Urinary bladder (tissue), 4 donors: ENCODE results near the gene TMCC2. TPM values are rescaled to one million over a fixed set of nuclear protein-coding genes. Genes with fewer than 3 reads are reported as not detected.
A peak's percentile ranks its signal among the peaks of the same experiment; 100 is the strongest.

Experiments
- DNase-seq: peaks from one replicate; pipeline ENCODE4 v3.0.0-alpha.2; 2015; ENCODE audit errors: extremely low spot score
- H3K27ac ChIP-seq: one replicate; pipeline ENCODE4 v1.5.1; 2013; ENCODE audit warnings: low read depth, mild to moderate bottlenecking, moderate library complexity
- H3K36me3 ChIP-seq: one replicate; pipeline ENCODE4 v1.6.1; 2013; ENCODE audit warnings: mild to moderate bottlenecking, moderate library complexity; ENCODE audit not compliant: insufficient read depth
- H3K4me1 ChIP-seq: one replicate; pipeline ENCODE4 v1.6.1; 2013; ENCODE audit warnings: mild to moderate bottlenecking, moderate library complexity; ENCODE audit not compliant: insufficient read depth
- H3K4me3 ChIP-seq: one replicate; pipeline ENCODE4 v1.5.1; 2013; ENCODE audit warnings: low read depth, low read length
- WGBS: extraction: QIAGEN DNeasy Blood & Tissue Kit; methylation state at CpG from one replicate; pipeline ENCODE4 v1.1.7; 2013; 5-methylcytosine and 5-hydroxymethylcytosine counted together
- polyA plus RNA-seq: library from polyadenylated mRNA; stranded (reverse); fragments of 200-250 nt; gene quantifications from one replicate; pipeline ENCODE4 v1.2.3, GENCODE V29; 2013
- total RNA-seq: library from RNA; depleted of rRNA; stranded (reverse); fragments of >200 nt; gene quantifications from one replicate; pipeline ENCODE4 v1.2.3, GENCODE V29; 2014
- donor health status: healthy with polysubstance abuse.
- donor health status: healthy.

Gene TMCC2
- total and polyA plus RNA-seq, 2 donors, result 2.7 to 4.4 TPM

DNA sequence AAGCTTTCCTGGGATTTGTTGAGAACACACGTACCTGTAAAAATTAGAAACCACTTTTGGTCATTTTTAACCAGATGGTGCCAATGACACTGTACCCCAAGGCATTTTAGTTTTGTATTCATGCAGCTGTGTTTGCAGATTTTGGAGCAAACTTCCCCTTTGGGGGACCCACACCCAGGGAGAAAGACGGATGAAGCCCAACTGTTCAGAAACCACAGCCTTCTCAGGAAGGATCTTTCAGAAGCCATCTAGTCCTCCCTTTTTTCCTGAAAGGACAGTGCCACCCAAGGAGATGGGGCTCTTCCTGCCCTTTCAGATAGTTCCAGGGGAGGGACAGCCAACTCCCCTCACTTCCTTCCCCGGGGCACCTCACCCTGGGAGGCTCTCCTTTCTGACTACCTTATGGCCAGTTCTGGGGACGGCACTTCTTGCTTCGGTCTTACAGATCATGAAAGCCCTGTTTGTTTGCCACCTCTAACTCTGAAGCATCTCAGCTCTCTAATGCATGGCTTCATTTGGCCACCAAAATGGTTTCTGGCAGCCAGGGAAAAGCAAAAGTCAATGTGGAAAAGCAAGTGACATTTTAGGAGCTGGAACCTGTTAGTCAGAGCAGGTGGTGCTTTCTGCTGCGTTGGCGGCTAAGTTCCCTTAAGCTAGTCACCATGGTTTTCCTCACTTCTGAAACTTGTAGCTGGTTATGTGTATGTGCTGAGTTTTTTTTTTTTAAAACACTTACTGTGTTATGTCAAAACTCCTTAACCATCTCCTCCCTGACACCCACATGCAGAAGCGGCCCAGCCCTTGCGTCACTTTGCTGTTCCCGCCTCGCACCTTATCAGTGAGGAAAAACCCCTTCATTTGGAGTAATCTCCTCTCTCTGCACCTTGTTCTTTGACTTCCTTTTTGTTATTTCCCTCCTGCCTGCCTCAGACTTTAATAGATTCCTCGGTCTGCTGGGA lies 10.1 kb downstream of the TMCC2 start:
- Histone ChIP-seq H3K27ac (no peak overlapping the region), H3K4me3 (no peak overlapping the region), H3K4me1 (no peaks in the 10 kb centered on the region), H3K36me3 (peaks cover 2% of the 10 kb centered on the region)
- 80% methylated on average over 12 of the region's 12 CpGs for WGBS
- DNase-seq, result no peak

GRCh38 chr1:205239078-205239477 lies 11.3 kb downstream of the TMCC2 start:
- Histone ChIP-seq H3K4me3 (no peak overlapping the region), H3K27ac (no peak overlapping the region), H3K4me1 (no peaks in the 10 kb centered on the region), H3K36me3 (peaks cover 2% of the 10 kb centered on the region)
- no peak for DNase-seq
- WGBS, result 50% methylated on average over 3 of the region's 3 CpGs

DNA sequence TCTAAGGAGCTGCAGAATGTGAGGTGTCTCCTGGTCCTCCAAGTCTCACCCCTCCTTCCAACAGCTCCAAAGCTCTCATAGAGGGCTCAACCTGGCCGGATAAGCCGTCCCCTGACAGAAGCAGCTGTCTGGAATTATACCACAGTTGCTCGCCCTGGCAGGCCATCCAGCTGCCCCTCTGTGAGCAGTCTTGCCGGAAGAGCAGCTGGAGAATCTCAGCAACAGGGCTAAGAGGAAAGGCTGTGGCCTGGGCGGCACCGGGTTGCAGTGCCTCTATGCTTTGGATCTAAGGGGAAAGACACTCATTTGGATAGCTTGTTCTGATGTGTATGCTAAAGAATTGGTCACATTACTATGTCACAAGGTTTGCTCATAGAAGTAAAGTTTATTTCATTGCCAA lies 12.4 kb downstream of the TMCC2 start:
- Histone ChIP-seq H3K4me1 (no peaks in the 10 kb centered on the region), H3K36me3 (peaks cover 2% of the 10 kb centered on the region), H3K27ac (no peak overlapping the region), H3K4me3 (no peak overlapping the region)
- WGBS, result 74% methylated on average over 6 of the region's 6 CpGs
- no peak for DNase-seq

GRCh38 chr1:205240569-205240968 lies 12.8 kb downstream of the TMCC2 start:
- H3K4me3 ChIP-seq, result no peak overlapping the region
- no peak overlapping the region for H3K27ac ChIP-seq
- H3K36me3 ChIP-seq, result peaks cover 2% of the 10 kb centered on the region
- H3K4me1 ChIP-seq, result no peaks in the 10 kb centered on the region
- 92% methylated on average over 3 of the region's 3 CpGs for WGBS
- DNase-seq, result no peak

GRCh38 chr1:205241366-205242030 lies 13.8 kb downstream of the TMCC2 start:
- Histone ChIP-seq H3K36me3 (peaks cover 2% of the 10 kb centered on the region), H3K4me1 (no peaks in the 10 kb centered on the region), H3K27ac (no peak overlapping the region), H3K4me3 (no peak overlapping the region)
- WGBS, result 96% methylated on average over 36 of the region's 36 CpGs
- DNase-seq, result no peak

DNA sequence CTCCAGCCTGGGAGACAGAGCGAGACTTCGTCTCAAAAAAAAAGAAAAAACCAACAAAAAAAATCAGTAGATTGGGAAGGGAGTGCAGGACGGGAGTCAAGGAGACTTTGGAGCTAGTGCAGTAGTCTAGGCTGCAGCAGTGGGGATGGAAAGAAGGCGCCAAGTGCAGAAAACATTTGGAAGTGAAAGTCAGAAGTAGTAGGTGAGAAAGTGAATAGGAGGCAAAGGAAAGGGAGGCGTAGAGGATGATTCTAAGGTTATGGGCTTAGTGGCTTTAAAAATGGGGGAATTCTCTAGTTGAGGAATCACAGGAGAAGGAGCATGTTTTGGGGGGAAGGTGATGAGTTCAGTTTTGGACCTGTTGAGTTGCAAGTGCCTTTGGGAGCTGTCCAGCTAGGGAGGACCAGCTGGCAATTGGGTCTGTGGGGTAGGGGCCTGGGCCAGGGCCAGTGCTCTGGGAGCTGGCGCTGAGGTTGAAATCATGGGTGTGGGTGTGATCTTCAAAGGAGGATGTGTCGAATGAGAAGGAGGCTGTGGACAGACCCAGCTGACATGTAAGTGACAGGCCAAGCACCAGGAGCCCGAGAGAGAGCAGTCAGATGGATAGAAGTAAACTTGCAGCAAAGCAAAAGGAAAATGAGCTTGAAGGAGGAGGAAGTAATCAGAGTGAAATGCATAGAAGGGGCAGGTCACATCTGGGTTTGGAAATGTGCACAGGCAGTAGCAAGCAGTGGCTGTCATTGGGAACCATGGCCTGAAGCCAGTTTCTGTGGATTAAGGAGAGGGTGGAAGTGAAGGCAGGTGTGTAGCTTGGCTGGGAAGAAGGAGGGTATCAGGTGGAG lies 15.8 kb downstream of the TMCC2 start:
- WGBS, result 96% methylated on average over 8 of the region's 8 CpGs
- H3K4me3 ChIP-seq, result no peak overlapping the region
- DNase-seq, result no peak
- H3K4me1 ChIP-seq, result no peaks in the 10 kb centered on the region
- no peak overlapping the region for H3K27ac ChIP-seq
- peaks cover 2% of the 10 kb centered on the region for H3K36me3 ChIP-seq

DNA sequence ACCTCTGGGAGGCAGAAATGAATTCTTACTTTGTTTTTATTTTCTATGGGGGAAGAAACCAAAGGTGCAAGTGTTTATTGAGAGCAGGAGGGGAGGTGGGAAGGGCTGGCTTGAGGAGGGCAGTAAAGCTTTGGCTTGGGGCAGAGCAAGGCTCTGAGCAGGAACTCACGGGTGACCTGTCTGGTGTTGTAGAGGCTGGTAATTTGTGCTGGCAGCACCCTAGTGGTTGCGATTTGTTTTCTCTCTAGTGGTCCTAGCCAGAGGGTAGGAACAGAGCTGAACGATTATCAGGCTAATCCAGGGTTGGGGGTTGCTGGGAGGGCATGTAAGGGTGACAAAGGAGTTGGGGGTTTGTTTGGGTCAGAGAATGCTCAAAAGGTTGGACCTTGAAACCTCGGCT lies 16.6 kb downstream of the TMCC2 start:
- H3K36me3 ChIP-seq, result peaks cover 2% of the 10 kb centered on the region
- H3K4me1 ChIP-seq, result no peaks in the 10 kb centered on the region
- no peak for DNase-seq
- WGBS, result 86% methylated on average over 4 of the region's 4 CpGs
- no peak overlapping the region for H3K27ac ChIP-seq
- H3K4me3 ChIP-seq, result no peak overlapping the region

- H3K4me1 ChIP-seq, result no peaks in the 10 kb centered on the region
- peaks cover 2% of the 10 kb centered on the region for H3K36me3 ChIP-seq
- WGBS, result 94% methylated on average over 7 of the region's 7 CpGs
- no peak for DNase-seq
- H3K27ac ChIP-seq, result no peak overlapping the region
- no peak overlapping the region for H3K4me3 ChIP-seq
These were observed 17.4 kb downstream of the TMCC2 start for GRCh38 chr1:205245096-205245495.

DNA sequence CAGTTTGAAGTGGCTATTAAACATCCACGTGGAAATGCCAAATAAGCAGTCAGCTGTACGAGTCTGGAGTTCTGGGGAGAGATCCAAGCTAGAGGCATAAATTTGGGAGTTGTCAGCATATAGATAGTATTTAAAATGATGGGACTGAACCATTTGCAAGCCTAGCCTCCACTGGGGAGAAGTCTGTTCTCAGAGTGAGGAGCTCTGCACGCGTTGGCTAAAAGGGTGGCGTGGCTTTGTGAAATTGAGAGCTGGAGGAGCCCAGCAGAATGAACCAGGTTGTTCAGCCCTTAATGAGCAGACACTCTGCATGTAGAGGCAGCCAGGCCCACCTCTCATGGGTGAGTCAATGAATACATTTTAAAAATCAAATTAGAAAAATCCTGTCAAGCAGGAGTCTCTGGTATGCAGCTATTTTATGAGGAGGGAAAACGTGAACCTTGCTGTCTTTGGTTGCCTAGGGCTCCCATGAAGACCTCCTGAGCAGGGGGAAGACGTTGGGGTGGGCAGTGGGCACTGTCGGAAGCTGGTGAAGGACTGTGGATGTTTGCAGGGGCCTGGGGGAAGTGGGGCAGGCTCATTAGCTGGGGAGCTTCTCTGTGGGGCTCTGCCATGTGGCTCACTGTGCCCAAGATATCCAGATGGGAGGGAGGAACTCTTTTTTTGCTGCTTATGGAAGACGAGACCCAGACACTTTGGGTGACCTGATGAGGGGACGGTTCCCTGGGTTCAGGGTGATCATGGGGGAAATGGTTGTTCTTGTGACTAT lies 18.8 kb downstream of the TMCC2 start:
- WGBS, result 54% methylated on average over 10 of the region's 10 CpGs
- Histone ChIP-seq H3K36me3 (peaks cover 2% of the 10 kb centered on the region), H3K27ac (peak overlapping the region; percentile 11), H3K4me1 (no peaks in the 10 kb centered on the region), H3K4me3 (no peak overlapping the region)
- no peak for DNase-seq

DNA sequence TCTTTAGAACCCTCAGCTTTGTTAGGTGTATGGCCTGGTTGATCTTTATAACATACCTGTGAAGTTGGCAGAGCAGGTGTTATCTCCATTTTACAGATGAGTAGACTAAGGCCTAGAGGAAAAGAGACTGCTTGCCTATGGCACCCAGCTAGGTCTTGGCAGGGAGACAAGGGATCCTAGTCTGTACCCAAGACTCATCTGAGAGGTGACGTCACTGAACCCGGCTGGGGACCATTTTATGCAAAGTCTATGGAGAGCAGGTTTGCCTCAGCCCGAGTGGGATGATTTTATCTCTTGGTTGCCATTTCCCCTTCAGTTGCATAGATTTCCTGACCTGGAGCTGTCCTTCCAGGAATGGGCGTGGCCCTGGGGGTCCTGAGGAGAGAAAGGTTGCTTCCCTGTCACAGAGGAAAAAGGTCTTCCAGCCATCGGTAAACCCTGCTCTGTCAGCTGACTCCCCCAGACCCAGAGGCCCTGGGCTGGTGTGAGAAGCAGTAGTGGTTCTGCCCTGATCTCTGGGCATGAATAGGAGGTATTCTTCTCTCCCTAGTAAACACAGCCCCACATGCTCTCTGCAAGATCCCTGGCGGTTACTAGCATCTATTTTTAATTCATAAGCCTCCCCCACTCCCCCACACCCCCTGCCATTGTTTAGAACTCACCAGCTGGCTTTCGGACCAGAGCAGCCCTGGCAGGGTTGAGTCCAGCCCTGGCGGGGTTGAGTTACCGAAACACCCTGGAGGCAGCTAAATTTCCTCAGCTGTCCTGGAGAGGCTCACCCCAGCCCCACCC lies 19.6 kb downstream of the TMCC2 start:
- DNase-seq, result no peak
- Histone ChIP-seq H3K36me3 (no peaks in the 10 kb centered on the region), H3K27ac (no peak overlapping the region), H3K4me1 (no peaks in the 10 kb centered on the region), H3K4me3 (no peak overlapping the region)
- 34% methylated on average over 9 of the region's 9 CpGs for WGBS

DNA sequence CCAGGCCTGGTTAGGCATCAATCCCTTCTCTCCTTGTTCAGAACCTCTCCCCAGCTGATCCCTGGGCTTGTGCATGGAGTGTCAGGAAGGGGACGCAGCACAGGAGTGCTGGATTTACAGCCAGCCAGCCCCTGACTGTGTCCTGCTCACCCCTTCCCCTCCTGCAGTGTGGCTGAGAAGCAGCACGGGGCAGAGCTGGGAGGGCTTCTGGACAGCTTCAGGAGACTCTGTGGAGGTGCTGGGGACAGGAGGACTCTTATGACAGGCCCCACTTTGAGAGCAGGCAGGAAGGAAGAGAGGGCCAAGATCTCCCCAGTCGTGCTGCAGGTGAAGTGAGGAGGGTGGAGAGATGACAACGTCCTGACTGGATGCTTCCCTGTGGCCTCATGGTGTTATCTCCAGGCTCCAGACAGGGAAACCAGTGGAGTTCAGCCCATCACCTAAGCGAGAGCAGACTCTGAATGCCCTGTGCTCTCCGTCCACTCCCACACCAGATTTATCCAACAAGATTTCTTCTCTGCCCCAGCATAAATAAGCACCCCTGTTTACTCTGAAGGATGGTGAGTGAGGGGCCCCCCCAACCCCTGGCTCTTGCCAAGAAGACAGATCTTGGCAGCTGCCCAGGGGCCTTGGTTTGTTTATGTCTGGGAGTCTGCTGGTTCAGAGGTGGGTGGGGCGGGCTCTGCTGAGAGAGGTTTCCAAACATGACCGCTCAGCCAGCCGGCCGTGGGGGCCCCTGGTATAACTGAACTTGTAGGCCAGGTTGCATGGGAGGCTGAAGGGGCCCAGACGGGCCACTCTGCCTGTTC lies 21.3 kb downstream of the TMCC2 start:
- DNase-seq, result peak; percentile 60
- WGBS, result 21% methylated on average over 11 of the region's 11 CpGs
- peak overlapping the region; percentile 13 for H3K27ac ChIP-seq
- no peak overlapping the region for H3K4me3 ChIP-seq
- H3K36me3 ChIP-seq, result no peaks in the 10 kb centered on the region
- H3K4me1 ChIP-seq, result no peaks in the 10 kb centered on the region

DNA sequence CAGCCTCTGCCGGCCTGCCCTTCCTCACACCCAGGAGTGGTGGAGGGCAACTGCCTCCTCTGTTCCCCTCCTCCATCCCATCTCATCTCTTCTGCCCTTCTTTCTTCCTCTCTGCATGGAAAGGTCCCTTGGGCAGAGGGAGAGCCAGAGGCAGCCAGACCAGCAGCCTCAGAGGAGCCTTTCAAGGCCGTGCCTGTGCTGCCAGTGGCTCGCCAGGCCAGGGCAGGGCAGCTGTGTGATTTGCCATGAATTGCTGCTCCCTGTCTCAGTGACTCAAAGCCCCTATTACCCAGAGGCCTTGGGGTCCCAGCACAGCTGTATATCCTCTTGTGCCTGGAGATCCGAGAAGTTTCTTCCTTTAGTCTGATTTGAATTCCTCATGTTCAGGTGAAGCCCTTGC lies 21.9 kb downstream of the TMCC2 start:
- no peak for DNase-seq
- H3K27ac ChIP-seq, result no peak overlapping the region
- H3K36me3 ChIP-seq, result no peaks in the 10 kb centered on the region
- WGBS, result 52% methylated on average over 4 of the region's 4 CpGs
- H3K4me3 ChIP-seq, result no peak overlapping the region
- H3K4me1 ChIP-seq, result no peaks in the 10 kb centered on the region
